ENCODE results near the gene SERTAD2.

GRCh38 chr2:64615844-64616536, 37.7 kb downstream of the SERTAD2 start:
- TF ChIP-seq CTCF (IDR thresholded peaks at IDR 0.05) (no peak), POLR2A (IDR thresholded peaks at IDR 0.05) (no peak)
